Body of pancreas (tissue), 4 donors: Measurements from ENCODE around the gene CAMK1D.

Experiments
- CTCF ChIP-seq, 7 experiments: fragments of 450-650 bp in 4 of 7; fragments of 200-600 bp in 3 of 7; sonication (generic) in 3 of 7; IDR thresholded peaks; one replicate each; pipeline ENCODE4 v1.5.1; 2016 to 2019; ENCODE audit warnings: antibody characterized with exemption in 7 of 7
- POLR2A ChIP-seq, 3 donors: fragments of 450-650 bp; IDR thresholded peaks; one replicate each; pipeline ENCODE4 v1.6.1; 2016; ENCODE audit warnings: antibody characterized with exemption in 3 of 3, mild to moderate bottlenecking in 2 of 3

GRCh38 chr10:12504628-12505027 is 155.3 kb downstream of the CAMK1D start:
- TF ChIP-seq CTCF (IDR thresholded peaks at IDR 0.05) (no peak), POLR2A (IDR thresholded peaks at IDR 0.05) (no peak)
